Body of pancreas (tissue), 4 donors: Measurements from ENCODE around the gene PIK3CD. TPM values are rescaled to one million over a fixed set of nuclear protein-coding genes. Genes with fewer than 3 reads are reported as not detected.
A peak's percentile ranks its signal among the peaks of the same experiment; 100 is the strongest.

ENCODE experiments used
- ATAC-seq: fragments of 150-250 bp; one replicate; pipeline ENCODE4 v1.9.1; 2016
- DNase-seq, 4 donors: peaks; one replicate each; pipeline ENCODE4 v3.0.0-alpha.2; 2019
- H3K27ac ChIP-seq, 4 donors: fragments of 200-600 bp; sonication (generic); 1 replicate in 3 of 4; 2 replicates in 1 of 4; pipeline versions ENCODE4 v1.5.1 to v1.6.1; 2016 to 2019; ENCODE audit warnings: mild to moderate bottlenecking in 1 of 4, mixed read lengths in 1 of 4, moderate library complexity in 1 of 4
- H3K27me3 ChIP-seq, 2 donors: fragments of 200-600 bp; sonication (generic); one replicate each; pipeline ENCODE4 v1.6.0; 2016; ENCODE audit warnings: mild to moderate bottlenecking in 1 of 2
- H3K36me3 ChIP-seq, 2 donors: fragments of 200-600 bp; sonication (generic); replicated peaks in 1 of 2; 2 replicates each; pipeline ENCODE4 v1.5.1; 2016; ENCODE audit warnings: low read depth in 2 of 2; ENCODE audit not compliant: insufficient read depth in 1 of 2
- H3K4me1 ChIP-seq: fragments of 200-600 bp; sonication (generic); one replicate; pipeline ENCODE4 v1.6.0; 2016
- H3K4me3 ChIP-seq, 2 donors: fragments of 200-600 bp; sonication (generic); 1 replicate in 1 of 2; 2 replicates in 1 of 2; pipeline ENCODE4 v1.5.1; 2016 to 2019
- H3K9me3 ChIP-seq, 3 donors: fragments of 200-600 bp; sonication (generic); 1 replicate in 2 of 3; 2 replicates in 1 of 3; pipeline ENCODE4 v1.5.1; 2016
- CTCF ChIP-seq, 7 experiments: fragments of 450-650 bp in 4 of 7; fragments of 200-600 bp in 3 of 7; sonication (generic) in 3 of 7; IDR thresholded peaks; one replicate each; pipeline ENCODE4 v1.5.1; 2016 to 2019; ENCODE audit warnings: antibody characterized with exemption in 7 of 7
- POLR2A ChIP-seq, 3 donors: fragments of 450-650 bp; IDR thresholded peaks; one replicate each; pipeline ENCODE4 v1.6.1; 2016; ENCODE audit warnings: antibody characterized with exemption in 3 of 3, mild to moderate bottlenecking in 2 of 3
- WGBS, 2 donors: methylation state at CpG; one replicate each; pipeline ENCODE4 v1.1.5; 2017; 5-methylcytosine and 5-hydroxymethylcytosine counted together
- intact Hi-C: fragments of 100-400 bp; cut with DNase I; formaldehyde crosslinking; loops from one replicate; pipeline ENCODE4 v1.15.1; 2023
- total RNA-seq, 2 donors: library from RNA; depleted of rRNA; stranded (reverse); fragments of >200 nt; gene quantifications; one replicate each; pipeline ENCODE4 v1.1.0, GENCODE V29; 2016

The PIK3CD gene
- total RNA-seq, 2 donors from 2014 or later: 3.3 to 6.2 TPM

GRCh38 chr1:9643351-9644256 is 7.9 kb upstream of the PIK3CD start:
- Histone ChIP-seq H3K4me1 (no peaks in the 10 kb centered on the region), H3K9me3 (no peaks in the 10 kb centered on the region), H3K27ac (peak overlapping the region in 1 of 4 donors; percentile 39), H3K36me3 (no peaks in the 10 kb centered on the region), H3K27me3 (no peaks in the 10 kb centered on the region), H3K4me3 (no peak overlapping the region)
- ATAC-seq (no peak), DNase-seq (peak in 1 of 4 donors; percentile 19)
- WGBS, 2 donors: 58 to 64% methylated on average over 8 of the region's 8 CpGs
- TF ChIP-seq POLR2A (IDR thresholded peaks at IDR 0.05) (no peak), CTCF (IDR thresholded peaks at IDR 0.05) (no peak)
- intact Hi-C loops: no loop called here

- Histone ChIP-seq H3K36me3 (no peaks in the 10 kb centered on the region), H3K4me1 (no peaks in the 10 kb centered on the region), H3K9me3 (no peaks in the 10 kb centered on the region), H3K27ac (no peak overlapping the region), H3K4me3 (no peak overlapping the region), H3K27me3 (no peaks in the 10 kb centered on the region)
- DNase-seq (no peak), ATAC-seq (no peak)
- 90% methylated on average over 13 of the region's 13 CpGs for WGBS, 2 donors
- intact Hi-C loops: no loop called here
- TF ChIP-seq CTCF (IDR thresholded peaks at IDR 0.05): no peak
- TF ChIP-seq POLR2A (IDR thresholded peaks at IDR 0.05): no peak
Measured at GRCh38 chr1:9646037-9646436, 5.5 kb upstream of the PIK3CD start.

GRCh38 chr1:9648171-9648570 is 3.4 kb upstream of the PIK3CD start:
- no peak for TF ChIP-seq CTCF (IDR thresholded peaks at IDR 0.05)
- TF ChIP-seq POLR2A (IDR thresholded peaks at IDR 0.05): no peak
- Histone ChIP-seq H3K4me1 (peaks cover 15% of the 10 kb centered on the region), H3K9me3 (no peaks in the 10 kb centered on the region), H3K27ac (no peak overlapping the region), H3K27me3 (peaks cover 0 to 6% of the 10 kb centered on the region in 2 donors), H3K36me3 (no peaks in the 10 kb centered on the region), H3K4me3 (no peak overlapping the region)
- ATAC-seq (no peak), DNase-seq (no peak)
- 56 to 66% methylated on average over 9 to 10 of the region's 10 CpGs for WGBS, 2 donors
- intact Hi-C loops: no loop called here

- no peak for TF ChIP-seq CTCF (IDR thresholded peaks at IDR 0.05)
- H3K9me3 ChIP-seq: no peaks in the 10 kb centered on the region
- intact Hi-C loops: no loop called here
- DNase-seq: no peak
- no peak overlapping the region for H3K27ac ChIP-seq
- H3K36me3 ChIP-seq: no peaks in the 10 kb centered on the region
- 75 to 79% methylated on average over 1 to 3 of the region's 3 CpGs for WGBS, 2 donors
- no peak for ATAC-seq
- H3K4me3 ChIP-seq: no peak overlapping the region
- H3K4me1 ChIP-seq: peaks cover 15% of the 10 kb centered on the region
- peaks cover 0 to 6% of the 10 kb centered on the region in 2 donors for H3K27me3 ChIP-seq
Measured at GRCh38 chr1:9649769-9650168, 1.8 kb upstream of the PIK3CD start.

- DNase-seq: no peak
- Histone ChIP-seq H3K27ac (no peak overlapping the region), H3K4me1 (peaks cover 15% of the 10 kb centered on the region), H3K4me3 (no peak overlapping the region), H3K9me3 (no peaks in the 10 kb centered on the region), H3K27me3 (peaks cover 0 to 6% of the 10 kb centered on the region in 2 donors), H3K36me3 (no peaks in the 10 kb centered on the region)
- TF ChIP-seq CTCF (IDR thresholded peaks at IDR 0.05) (no peak), POLR2A (IDR thresholded peaks at IDR 0.05) (no peak)
- WGBS, 2 donors: 17% methylated on average over 8 to 10 of the region's 10 CpGs
- ATAC-seq: no peak
- intact Hi-C loops: no loop called here
Measured at GRCh38 chr1:9651220-9651564, 339 bp upstream of the PIK3CD start.
